ENCODE measurements around the gene LIPF.

- TF ChIP-seq EZH2 (IDR thresholded peaks at IDR 0.05) (no peak), POLR2AphosphoS5 (IDR thresholded peaks at IDR 0.05; ENCODE audit: borderline replicate concordance, low read depth, low read length) (no peak), FOXP2 (optimal IDR thresholded peaks at IDR 0.05; ENCODE audit: control extremely low read depth, extremely low read length, insufficient read depth) (no peak)
Observed at GRCh38 chr10:88693392-88694020, 29.3 kb downstream of the LIPF start.
